Measurements from ENCODE around the gene LIN52. TPM values are rescaled to one million over a fixed set of nuclear protein-coding genes. Genes with fewer than 3 reads are reported as not detected.

The LIN52 gene
- total and polyA plus RNA-seq, 2 experiments from 2014 or later: 8.0 to 8.7 TPM

- TF ChIP-seq EZH2phosphoT487 (IDR thresholded peaks at IDR 0.05; ENCODE audit: insufficient read depth, low read depth) (no peak), EZH2 (IDR thresholded peaks at IDR 0.05; ENCODE audit: insufficient read depth, poor library complexity, severe bottlenecking) (no peak)
- no peaks in the 10 kb centered on the region for H3K9me3 ChIP-seq (ENCODE audit: low read depth)
- no peaks in the 10 kb centered on the region for H4K20me1 ChIP-seq (ENCODE audit: insufficient read depth)
- no peaks in the 10 kb centered on the region for H3K36me3 ChIP-seq (ENCODE audit: low read depth)
- H3K4me3 ChIP-seq: no peak overlapping the region
- H3K79me2 ChIP-seq (ENCODE audit: insufficient read depth): no peaks in the 10 kb centered on the region
- in situ Hi-C loops (cut with MboI): no loop called here
- H3K9ac ChIP-seq: no peak overlapping the region
- no peak for DNase-seq
- H3F3A ChIP-seq (ENCODE audit: insufficient read depth): no peaks in the 10 kb centered on the region
- H3K9me2 ChIP-seq (ENCODE audit: insufficient read depth): no peaks in the 10 kb centered on the region
- no peak overlapping the region for H3K4me2 ChIP-seq (ENCODE audit: unreplicated experiment)
- H3K4me1 ChIP-seq (ENCODE audit: insufficient read depth): no peaks in the 10 kb centered on the region
- H3K27me3 ChIP-seq (replicated peaks; ENCODE audit: insufficient read depth): no peaks in the 10 kb centered on the region
- H3K27ac ChIP-seq: no peak overlapping the region
- no peak overlapping the region for H2AFZ ChIP-seq
Observed at GRCh38 chr14:74202113-74202512, 117.4 kb downstream of the LIN52 start.

GRCh38 chr14:74203639-74204038, 118.9 kb downstream of the LIN52 start:
- H3K4me3 ChIP-seq: no peak overlapping the region
- no peak overlapping the region for H2AFZ ChIP-seq
- no peaks in the 10 kb centered on the region for H3F3A ChIP-seq (ENCODE audit: insufficient read depth)
- in situ Hi-C loops (cut with MboI): no loop called here
- H3K4me2 ChIP-seq (ENCODE audit: unreplicated experiment): no peak overlapping the region
- no peaks in the 10 kb centered on the region for H4K20me1 ChIP-seq (ENCODE audit: insufficient read depth)
- H3K9ac ChIP-seq: no peak overlapping the region
- no peak overlapping the region for H3K27ac ChIP-seq
- TF ChIP-seq EZH2phosphoT487 (IDR thresholded peaks at IDR 0.05; ENCODE audit: insufficient read depth, low read depth) (no peak), EZH2 (IDR thresholded peaks at IDR 0.05; ENCODE audit: insufficient read depth, poor library complexity, severe bottlenecking) (no peak)
- H3K9me2 ChIP-seq (ENCODE audit: insufficient read depth): no peaks in the 10 kb centered on the region
- 92 to 94% methylated on average over 8 of the region's 8 CpGs for WGBS, 2 experiments (ENCODE audit: low coverage in 1 of 2, low lambda C conversion rate in 2 of 2, missing lambda C conversion rate in 2 of 2)
- no peak for DNase-seq
- H3K36me3 ChIP-seq (ENCODE audit: low read depth): no peaks in the 10 kb centered on the region
- no peaks in the 10 kb centered on the region for H3K27me3 ChIP-seq (replicated peaks; ENCODE audit: insufficient read depth)
- no peaks in the 10 kb centered on the region for H3K79me2 ChIP-seq (ENCODE audit: insufficient read depth)
- no peaks in the 10 kb centered on the region for H3K4me1 ChIP-seq (ENCODE audit: insufficient read depth)
- H3K9me3 ChIP-seq (ENCODE audit: low read depth): no peaks in the 10 kb centered on the region

DNA sequence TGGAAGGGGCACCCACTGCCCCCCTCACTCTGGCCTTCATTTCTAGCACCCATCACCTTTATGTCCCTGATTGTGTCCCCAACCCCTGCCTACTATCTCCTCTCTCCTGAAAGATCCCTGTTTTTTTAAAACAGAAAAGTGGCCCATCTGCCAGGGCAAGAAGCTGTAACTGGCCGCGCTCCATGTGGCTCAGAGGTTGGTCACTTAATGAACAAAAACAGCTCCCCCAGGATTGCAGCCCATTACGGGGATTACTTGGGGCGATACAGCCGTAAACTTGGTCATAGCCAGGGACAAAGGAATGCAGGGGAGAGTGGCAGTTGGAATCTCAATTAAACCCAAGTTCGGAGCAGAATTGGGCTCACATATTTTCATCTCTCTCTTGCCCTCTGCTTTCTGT, 119.7 kb downstream of the LIN52 start:
- 95 to 96% methylated on average over 6 of the region's 6 CpGs for WGBS, 2 experiments (ENCODE audit: low coverage in 1 of 2, low lambda C conversion rate in 2 of 2, missing lambda C conversion rate in 2 of 2)
- H3K4me2 ChIP-seq (ENCODE audit: unreplicated experiment): no peak overlapping the region
- H3K27me3 ChIP-seq (replicated peaks; ENCODE audit: insufficient read depth): no peaks in the 10 kb centered on the region
- no peaks in the 10 kb centered on the region for H3K9me3 ChIP-seq (ENCODE audit: low read depth)
- DNase-seq: no peak
- no peak overlapping the region for H3K27ac ChIP-seq
- in situ Hi-C loops (cut with MboI): no loop called here
- TF ChIP-seq EZH2 (IDR thresholded peaks at IDR 0.05; ENCODE audit: insufficient read depth, poor library complexity, severe bottlenecking) (no peak), EZH2phosphoT487 (IDR thresholded peaks at IDR 0.05; ENCODE audit: insufficient read depth, low read depth) (no peak)
- H4K20me1 ChIP-seq (ENCODE audit: insufficient read depth): no peaks in the 10 kb centered on the region
- H3K9me2 ChIP-seq (ENCODE audit: insufficient read depth): no peaks in the 10 kb centered on the region
- no peak overlapping the region for H3K9ac ChIP-seq
- H2AFZ ChIP-seq: no peak overlapping the region
- H3K79me2 ChIP-seq (ENCODE audit: insufficient read depth): no peaks in the 10 kb centered on the region
- no peaks in the 10 kb centered on the region for H3K36me3 ChIP-seq (ENCODE audit: low read depth)
- no peaks in the 10 kb centered on the region for H3F3A ChIP-seq (ENCODE audit: insufficient read depth)
- no peak overlapping the region for H3K4me3 ChIP-seq
- H3K4me1 ChIP-seq (ENCODE audit: insufficient read depth): no peaks in the 10 kb centered on the region

GRCh38 chr14:74205882-74206281, 121.1 kb downstream of the LIN52 start:
- H4K20me1 ChIP-seq (ENCODE audit: insufficient read depth): no peaks in the 10 kb centered on the region
- no peaks in the 10 kb centered on the region for H3F3A ChIP-seq (ENCODE audit: insufficient read depth)
- H3K36me3 ChIP-seq (ENCODE audit: low read depth): no peaks in the 10 kb centered on the region
- no peak overlapping the region for H3K4me3 ChIP-seq
- H3K27ac ChIP-seq: no peak overlapping the region
- H2AFZ ChIP-seq: no peak overlapping the region
- no peak overlapping the region for H3K4me2 ChIP-seq (ENCODE audit: unreplicated experiment)
- no peaks in the 10 kb centered on the region for H3K27me3 ChIP-seq (replicated peaks; ENCODE audit: insufficient read depth)
- no peaks in the 10 kb centered on the region for H3K79me2 ChIP-seq (ENCODE audit: insufficient read depth)
- no peaks in the 10 kb centered on the region for H3K4me1 ChIP-seq (ENCODE audit: insufficient read depth)
- H3K9me2 ChIP-seq (ENCODE audit: insufficient read depth): no peaks in the 10 kb centered on the region
- 45 to 53% methylated on average over 1 of the region's 1 CpG for WGBS, 2 experiments (ENCODE audit: low coverage in 1 of 2, low lambda C conversion rate in 2 of 2, missing lambda C conversion rate in 2 of 2)
- in situ Hi-C loops (cut with MboI): no loop called here
- no peak overlapping the region for H3K9ac ChIP-seq
- no peak for DNase-seq
- no peaks in the 10 kb centered on the region for H3K9me3 ChIP-seq (ENCODE audit: low read depth)
- TF ChIP-seq EZH2 (IDR thresholded peaks at IDR 0.05; ENCODE audit: insufficient read depth, poor library complexity, severe bottlenecking): no peak
- no peak for TF ChIP-seq EZH2phosphoT487 (IDR thresholded peaks at IDR 0.05; ENCODE audit: insufficient read depth, low read depth)

GRCh38 chr14:74207943-74208342, 123.2 kb downstream of the LIN52 start:
- no peaks in the 10 kb centered on the region for H3F3A ChIP-seq (ENCODE audit: insufficient read depth)
- no peaks in the 10 kb centered on the region for H3K9me2 ChIP-seq (ENCODE audit: insufficient read depth)
- no peaks in the 10 kb centered on the region for H4K20me1 ChIP-seq (ENCODE audit: insufficient read depth)
- 82 to 86% methylated on average over 3 of the region's 3 CpGs for WGBS, 2 experiments (ENCODE audit: low coverage in 1 of 2, low lambda C conversion rate in 2 of 2, missing lambda C conversion rate in 2 of 2)
- no peaks in the 10 kb centered on the region for H3K36me3 ChIP-seq (ENCODE audit: low read depth)
- no peaks in the 10 kb centered on the region for H3K79me2 ChIP-seq (ENCODE audit: insufficient read depth)
- H3K4me1 ChIP-seq (ENCODE audit: insufficient read depth): no peaks in the 10 kb centered on the region
- in situ Hi-C loops (cut with MboI): no loop called here
- no peaks in the 10 kb centered on the region for H3K27me3 ChIP-seq (replicated peaks; ENCODE audit: insufficient read depth)
- H3K4me2 ChIP-seq (ENCODE audit: unreplicated experiment): no peak overlapping the region
- H3K9me3 ChIP-seq (ENCODE audit: low read depth): no peaks in the 10 kb centered on the region
- no peak overlapping the region for H3K4me3 ChIP-seq
- H3K27ac ChIP-seq: no peak overlapping the region
- H3K9ac ChIP-seq: no peak overlapping the region
- no peak overlapping the region for H2AFZ ChIP-seq
- TF ChIP-seq EZH2 (IDR thresholded peaks at IDR 0.05; ENCODE audit: insufficient read depth, poor library complexity, severe bottlenecking) (no peak), EZH2phosphoT487 (IDR thresholded peaks at IDR 0.05; ENCODE audit: insufficient read depth, low read depth) (no peak)
- peak; percentile 6 for DNase-seq
